KMS-11 (cell line): ENCODE measurements around the gene NCOA5.

ENCODE experiments used
- H2AFZ ChIP-seq: fragments of 200-600 bp; sonication (generic); 2 replicates; pipeline ENCODE4 v1.6.1; 2016; ENCODE audit warnings: antibody characterized with exemption, mixed run types, low read depth
- H3K27ac ChIP-seq: fragments of 200-600 bp; sonication (generic); 2 replicates; pipeline ENCODE4 v1.6.1; 2016; ENCODE audit warnings: mild to moderate bottlenecking, mixed run types
- H3K27me3 ChIP-seq: fragments of 200-600 bp; sonication (generic); 2 replicates; pipeline ENCODE4 v1.6.1; 2017; ENCODE audit warnings: mild to moderate bottlenecking, low read depth, mixed run types, moderate library complexity; ENCODE audit not compliant: insufficient read depth
- H3K36me3 ChIP-seq: fragments of 200-600 bp; sonication (generic); 2 replicates; pipeline ENCODE4 v1.6.1; 2017; ENCODE audit warnings: mild to moderate bottlenecking, mixed run types; ENCODE audit not compliant: insufficient read depth
- H3K4me1 ChIP-seq: fragments of 200-600 bp; sonication (generic); 2 replicates; pipeline ENCODE4 v1.6.1; 2016; ENCODE audit warnings: mild to moderate bottlenecking, low read depth, mixed run types; ENCODE audit not compliant: poor library complexity, severe bottlenecking
- H3K4me2 ChIP-seq: fragments of 200-600 bp; sonication (generic); 2 replicates; pipeline ENCODE4 v1.7.0; 2016; ENCODE audit warnings: mild to moderate bottlenecking, mixed run types
- H3K4me3 ChIP-seq: fragments of 200-600 bp; sonication (generic); IDR thresholded peaks from 2 replicates; pipeline ENCODE4 v1.6.1; 2017; ENCODE audit warnings: low read depth, low read length, mixed read lengths; ENCODE audit not compliant: insufficient read depth
- H3K79me2 ChIP-seq: fragments of 200-600 bp; sonication (generic); 2 replicates; pipeline ENCODE4 v1.6.1; 2016; ENCODE audit warnings: low read depth, mixed run types; ENCODE audit not compliant: insufficient read depth
- H3K9ac ChIP-seq: fragments of 200-600 bp; sonication (generic); 2 replicates; pipeline ENCODE4 v1.6.1; 2016; ENCODE audit warnings: mild to moderate bottlenecking, mixed run types
- H4K20me1 ChIP-seq: fragments of 200-600 bp; sonication (generic); 2 replicates; pipeline ENCODE4 v1.6.1; 2016; ENCODE audit warnings: mild to moderate bottlenecking, mixed run types; ENCODE audit not compliant: insufficient read depth
- TF ChIP-seq, protein P1 (sequence below): fragments of 200-600 bp; sonication (generic); conservative IDR thresholded peaks from 2 replicates; pipeline ENCODE4 v1.6.1; 2017; ENCODE audit warnings: low read depth, mild to moderate bottlenecking, antibody characterized with exemption, low read length, moderate library complexity, mixed read lengths

The NCOA5 gene

GRCh38 chr20:46058599-46059281, 31.0 kb downstream of the NCOA5 start:
- H3K4me3 ChIP-seq, result no peak overlapping the region

GRCh38 chr20:46057856-46058598, 31.7 kb downstream of the NCOA5 start:
- Histone ChIP-seq H3K36me3 (no peaks in the 10 kb centered on the region), H3K27ac (no peak overlapping the region), H3K4me3 (no peak overlapping the region), H3K4me1 (peaks cover 29% of the 10 kb centered on the region), H2AFZ (no peak overlapping the region), H4K20me1 (no peaks in the 10 kb centered on the region), H3K4me2 (no peak overlapping the region), H3K79me2 (no peaks in the 10 kb centered on the region), H3K9ac (no peak overlapping the region), H3K27me3 (no peaks in the 10 kb centered on the region)
- TF ChIP-seq, protein P1, sequence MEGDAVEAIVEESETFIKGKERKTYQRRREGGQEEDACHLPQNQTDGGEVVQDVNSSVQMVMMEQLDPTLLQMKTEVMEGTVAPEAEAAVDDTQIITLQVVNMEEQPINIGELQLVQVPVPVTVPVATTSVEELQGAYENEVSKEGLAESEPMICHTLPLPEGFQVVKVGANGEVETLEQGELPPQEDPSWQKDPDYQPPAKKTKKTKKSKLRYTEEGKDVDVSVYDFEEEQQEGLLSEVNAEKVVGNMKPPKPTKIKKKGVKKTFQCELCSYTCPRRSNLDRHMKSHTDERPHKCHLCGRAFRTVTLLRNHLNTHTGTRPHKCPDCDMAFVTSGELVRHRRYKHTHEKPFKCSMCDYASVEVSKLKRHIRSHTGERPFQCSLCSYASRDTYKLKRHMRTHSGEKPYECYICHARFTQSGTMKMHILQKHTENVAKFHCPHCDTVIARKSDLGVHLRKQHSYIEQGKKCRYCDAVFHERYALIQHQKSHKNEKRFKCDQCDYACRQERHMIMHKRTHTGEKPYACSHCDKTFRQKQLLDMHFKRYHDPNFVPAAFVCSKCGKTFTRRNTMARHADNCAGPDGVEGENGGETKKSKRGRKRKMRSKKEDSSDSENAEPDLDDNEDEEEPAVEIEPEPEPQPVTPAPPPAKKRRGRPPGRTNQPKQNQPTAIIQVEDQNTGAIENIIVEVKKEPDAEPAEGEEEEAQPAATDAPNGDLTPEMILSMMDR, result no peak

More at GRCh38 chr20:46058599-46059281, 31.0 kb downstream of the NCOA5 start:
- no peaks in the 10 kb centered on the region for H3K27me3 ChIP-seq
- no peak overlapping the region for H3K4me2 ChIP-seq
- TF ChIP-seq, protein P1, result no peak
- no peak overlapping the region for H3K27ac ChIP-seq
- H2AFZ ChIP-seq, result no peak overlapping the region
- H3K4me1 ChIP-seq, result peaks cover 34% of the 10 kb centered on the region
- no peak overlapping the region for H3K9ac ChIP-seq
- H3K36me3 ChIP-seq, result no peaks in the 10 kb centered on the region
- no peaks in the 10 kb centered on the region for H4K20me1 ChIP-seq
- H3K79me2 ChIP-seq, result no peaks in the 10 kb centered on the region

- H3K79me2 ChIP-seq, result no peaks in the 10 kb centered on the region
- TF ChIP-seq, protein P1, result no peak
- H3K4me1 ChIP-seq, result peaks cover 23% of the 10 kb centered on the region
- H3K36me3 ChIP-seq, result no peaks in the 10 kb centered on the region
- no peaks in the 10 kb centered on the region for H3K27me3 ChIP-seq
- H3K9ac ChIP-seq, result no peak overlapping the region
- no peak overlapping the region for H3K27ac ChIP-seq
- H4K20me1 ChIP-seq, result no peaks in the 10 kb centered on the region
- no peak overlapping the region for H2AFZ ChIP-seq
- H3K4me2 ChIP-seq, result no peak overlapping the region
- no peak overlapping the region for H3K4me3 ChIP-seq
Observed at GRCh38 chr20:46056970-46057855, 32.5 kb downstream of the NCOA5 start.

DNA sequence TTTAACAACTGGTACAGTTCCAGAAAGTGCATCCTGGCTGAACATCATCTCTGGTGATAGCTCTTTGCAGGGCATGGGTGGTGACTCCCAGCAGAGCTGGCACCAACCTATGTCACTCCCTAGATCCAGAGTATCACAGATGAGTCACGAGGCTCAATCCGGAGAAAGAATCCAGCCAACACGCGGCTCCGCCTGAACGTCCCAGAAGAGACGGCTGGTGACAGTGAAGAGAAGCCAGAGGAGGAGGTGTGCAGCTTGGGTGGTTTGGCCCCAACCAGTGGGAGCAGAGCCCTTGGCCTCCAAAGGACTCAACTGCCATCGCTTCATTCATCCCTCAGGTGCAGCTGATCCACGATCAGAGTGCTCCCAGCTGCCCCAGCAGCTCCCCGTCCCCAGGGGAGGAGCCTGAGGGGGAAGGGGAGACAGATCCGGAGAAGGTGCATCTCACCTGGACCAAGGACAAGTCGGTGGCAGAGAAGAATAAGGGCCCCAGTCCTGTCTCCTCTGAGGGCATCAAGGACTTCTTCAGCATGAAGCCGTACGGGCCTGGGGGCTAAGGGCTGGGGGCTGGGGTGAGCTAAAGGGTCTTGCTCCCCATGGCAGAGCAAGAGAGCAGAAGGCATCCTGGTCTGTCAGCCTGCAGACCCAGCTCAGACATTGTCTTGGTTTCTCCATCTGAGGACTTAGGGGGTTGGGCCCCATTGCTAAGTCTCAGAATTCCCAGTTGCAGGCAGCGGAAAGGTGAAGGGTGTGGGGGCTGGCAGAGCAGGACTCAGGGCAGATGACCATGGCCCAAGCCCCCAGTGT, 33.5 kb downstream of the NCOA5 start:
- Histone ChIP-seq H4K20me1 (no peaks in the 10 kb centered on the region), H3K4me3 (no peak overlapping the region), H3K36me3 (no peaks in the 10 kb centered on the region), H3K9ac (no peak overlapping the region), H3K79me2 (no peaks in the 10 kb centered on the region), H2AFZ (no peak overlapping the region), H3K4me1 (peaks cover 13% of the 10 kb centered on the region), H3K4me2 (no peak overlapping the region), H3K27me3 (no peaks in the 10 kb centered on the region; the same call in 1 of the 2 replicates), H3K27ac (no peak overlapping the region)
- TF ChIP-seq, protein P1, result no peak
